GM19193 (cell line): ENCODE measurements around the gene HACD4.

Experiments used
- POLR2A ChIP-seq: IDR thresholded peaks from 4 replicates; pipeline ENCODE4 v1.6.1; 2011; ENCODE audit not compliant: insufficient read depth, insufficient read length; ENCODE audit errors: extremely low read depth

HACD4 gene

GRCh38 chr9:21031091-21031807 is at the start of gene HACD4:
HACD4 (minus strand) TSS chr9:21031640; CDS start chr9:21031590, 50 bp downstream.
- TF ChIP-seq POLR2A: peak; percentile 60

GRCh38 chr9:21080793-21081192 is 49.4 kb upstream of the HACD4 start:
- TF ChIP-seq POLR2A: no peak

- TF ChIP-seq POLR2A: no peak
Measured at GRCh38 chr9:21078702-21079101, 47.3 kb upstream of the HACD4 start.

- TF ChIP-seq POLR2A: no peak
Measured at GRCh38 chr9:21077781-21078180, 46.3 kb upstream of the HACD4 start, which contains the start of gene IFNB1. IFNB1 (minus strand) TSS chr9:21077942; CDS start chr9:21077869, 73 bp downstream.

GRCh38 chr9:21075484-21075883 is 44.0 kb upstream of the HACD4 start:
- no peak for TF ChIP-seq POLR2A

GRCh38 chr9:21070906-21071305 is 39.5 kb upstream of the HACD4 start:
- no peak for TF ChIP-seq POLR2A

GRCh38 chr9:21070171-21070571 is 38.7 kb upstream of the HACD4 start:
- TF ChIP-seq POLR2A: no peak

GRCh38 chr9:21060919-21061561 is 29.6 kb upstream of the HACD4 start:
- no peak for TF ChIP-seq POLR2A

GRCh38 chr9:21056931-21057330 is 25.5 kb upstream of the HACD4 start:
- no peak for TF ChIP-seq POLR2A

- no peak for TF ChIP-seq POLR2A
Measured at GRCh38 chr9:21053851-21054250, 22.4 kb upstream of the HACD4 start.

- no peak for TF ChIP-seq POLR2A
Measured at GRCh38 chr9:21047281-21047691, 15.8 kb upstream of the HACD4 start.

GRCh38 chr9:21043841-21044240 is 12.4 kb upstream of the HACD4 start:
- TF ChIP-seq POLR2A: no peak

- TF ChIP-seq POLR2A: no peak
Measured at GRCh38 chr9:21042466-21042865, 11.0 kb upstream of the HACD4 start.

- TF ChIP-seq POLR2A: no peak
Measured at GRCh38 chr9:21039302-21039701, 7.9 kb upstream of the HACD4 start.

GRCh38 chr9:21037278-21037677 is 5.8 kb upstream of the HACD4 start:
- TF ChIP-seq POLR2A: no peak

- TF ChIP-seq POLR2A: no peak
Measured at GRCh38 chr9:21031808-21032183, 356 bp upstream of the HACD4 start.
